A673 (cell line): ENCODE results near the gene SF3B6. TPM values are rescaled to one million over a fixed set of nuclear protein-coding genes. Genes with fewer than 3 reads are reported as not detected.
"Not testable (repeated sequence)": the region's sequence is repeated elsewhere in the genome, so short reads cannot be mapped to it uniquely, and the experiment has no call there.

Source experiments
- BruUV-seq: library from RNA; stranded (reverse); fragments of 400-500 nt; replicated peaks from 2 replicates; lab custom pipeline; 2021; lab: Mats Ljungman, UMichigan
- CTCF ChIA-PET: fragments of 300-600 bp; sonication (Branson Sonifier 250); formaldehyde crosslinking; loops from one replicate; lab custom pipeline; 2022; ENCODE audit warnings: antibody characterized with exemption; lab: Charles Lee
- POLR2A ChIA-PET: fragments of 300-600 bp; sonication (Branson Sonifier 250); formaldehyde crosslinking; loops from one replicate; lab custom pipeline; 2022; ENCODE audit warnings: antibody characterized with exemption; ENCODE audit not compliant: low non-redundant PET; lab: Charles Lee
- DNase-seq: peaks from one replicate; pipeline ENCODE4 v3.0.0-alpha.2; 2015; ENCODE audit warnings: low spot score
- H3K27ac ChIP-seq: fragments of 200-600 bp; sonication (generic); 2 replicates; pipeline ENCODE4 v1.5.1; 2016; ENCODE audit warnings: mixed run types, low read depth, mild to moderate bottlenecking, mixed read lengths, antibody characterized with exemption, low read length; ENCODE audit not compliant: poor library complexity, severe bottlenecking
- H3K27me3 ChIP-seq: fragments of 200-600 bp; sonication (generic); replicated peaks from 2 replicates; pipeline ENCODE4 v1.6.1; 2017; ENCODE audit warnings: mixed run types, low read depth, mild to moderate bottlenecking, mixed read lengths, antibody characterized with exemption, low read length; ENCODE audit not compliant: insufficient read depth, poor library complexity
- H3K36me3 ChIP-seq: fragments of 200-600 bp; sonication (generic); 2 replicates; pipeline ENCODE4 v1.6.1; 2016; ENCODE audit warnings: mixed run types, mild to moderate bottlenecking, mixed read lengths, antibody characterized with exemption, low read length; ENCODE audit not compliant: insufficient read depth, poor library complexity, severe bottlenecking
- H3K4me1 ChIP-seq: fragments of 200-600 bp; sonication (generic); 2 replicates; pipeline ENCODE4 v1.6.1; 2017; ENCODE audit warnings: mixed run types, mild to moderate bottlenecking, mixed read lengths, antibody characterized with exemption, low read length; ENCODE audit not compliant: insufficient read depth, poor library complexity, severe bottlenecking
- H3K4me3 ChIP-seq: fragments of 200-600 bp; sonication (generic); 2 replicates; pipeline ENCODE4 v1.5.1; 2016; ENCODE audit warnings: low read depth, mixed run types, mild to moderate bottlenecking, mixed read lengths, low read length; ENCODE audit not compliant: poor library complexity, severe bottlenecking
- H3K9me3 ChIP-seq: fragments of 200-600 bp; sonication (generic); 2 replicates; pipeline ENCODE4 v1.6.1; 2016; ENCODE audit warnings: mixed run types, low read depth, mild to moderate bottlenecking, mixed read lengths, antibody characterized with exemption, low read length; ENCODE audit not compliant: poor library complexity, severe bottlenecking
- CTCF ChIP-seq: fragments of 300-800, 200-600 bp; sonication (generic); conservative IDR thresholded peaks from 2 replicates; pipeline ENCODE4 v1.5.1; 2017; ENCODE audit warnings: low read depth, mild to moderate bottlenecking, antibody characterized with exemption, low read length, moderate library complexity, mixed read lengths
- EZH2 ChIP-seq: fragments of 200-600 bp; sonication (generic); IDR thresholded peaks from 2 replicates; pipeline ENCODE4 v1.6.1; 2017; ENCODE audit warnings: borderline replicate concordance, low read depth, mild to moderate bottlenecking, mixed read lengths, antibody characterized with exemption, low read length; ENCODE audit not compliant: poor library complexity, severe bottlenecking
- intact Hi-C: fragments of 100-400 bp; cut with micrococcal nuclease; formaldehyde crosslinking; loops from one replicate; pipeline ENCODE4 v1.10.0; 2022; ENCODE audit not compliant: unreplicated experiment
- total RNA-seq: library from RNA; stranded (reverse); gene quantifications from 2 replicates; pipeline ENCODE4 v1.2.3, GENCODE V29; 2021

SF3B6 gene
- total RNA-seq, 1 experiment from 2014 or later: 130 TPM

- CTCF ChIA-PET: no interaction called here
- POLR2A ChIA-PET: no interaction called here
- TF ChIP-seq EZH2 (no peak), CTCF (no peak)
- no TSS peak for BruUV-seq
- H3K36me3 ChIP-seq: no peaks in the 10 kb centered on the region
- intact Hi-C loops: no loop called here
- H3K9me3 ChIP-seq: no peaks in the 10 kb centered on the region
- peak; percentile 1 for DNase-seq
- H3K4me1 ChIP-seq: no peaks in the 10 kb centered on the region
- H3K27me3 ChIP-seq: no peaks in the 10 kb centered on the region
- no peak overlapping the region for H3K4me3 ChIP-seq
- no peak overlapping the region for H3K27ac ChIP-seq
Measured at GRCh38 chr2:24101992-24102391, 25.9 kb upstream of the SF3B6 start.

- CTCF ChIA-PET, DNase-seq: not testable (repeated sequence)
Measured at GRCh38 chr2:24100732-24101131, 24.6 kb upstream of the SF3B6 start.

GRCh38 chr2:24095171-24095677, 19.1 kb upstream of the SF3B6 start:
- H3K9me3 ChIP-seq, CTCF ChIA-PET, intact Hi-C loops, POLR2A ChIA-PET, H3K27me3 ChIP-seq, H3K27ac ChIP-seq, H3K36me3 ChIP-seq, H3K4me1 ChIP-seq, DNase-seq, H3K4me3 ChIP-seq, BruUV-seq: not testable (repeated sequence)

More at GRCh38 chr2:24100732-24101131, 24.6 kb upstream of the SF3B6 start:
- H3K9me3 ChIP-seq, H3K4me1 ChIP-seq, H3K27me3 ChIP-seq, POLR2A ChIA-PET, H3K27ac ChIP-seq, BruUV-seq, intact Hi-C loops, H3K36me3 ChIP-seq, H3K4me3 ChIP-seq: not testable (repeated sequence)

GRCh38 chr2:24093270-24093669, 17.1 kb upstream of the SF3B6 start:
- H3K9me3 ChIP-seq, CTCF ChIA-PET, POLR2A ChIA-PET, H3K4me1 ChIP-seq, DNase-seq, intact Hi-C loops, BruUV-seq, H3K27me3 ChIP-seq, H3K27ac ChIP-seq, H3K36me3 ChIP-seq, H3K4me3 ChIP-seq: not testable (repeated sequence)
